Mesendoderm (in vitro differentiated cells): ENCODE results near the gene HMGA1.
"Not testable (repeated sequence)": the region's sequence is repeated elsewhere in the genome, so short reads cannot be mapped to it uniquely, and the experiment has no call there.

ENCODE experiments used
- DNase-seq: peaks from one replicate; pipeline ENCODE4 v3.0.0; 2013
- H2AK5ac ChIP-seq: 2 replicates; pipeline ENCODE4 v1.6.1; 2013; ENCODE audit warnings: low read length, inconsistent platforms
- H2BK120ac ChIP-seq: 2 replicates; pipeline ENCODE4 v1.6.1; 2013; ENCODE audit warnings: low read depth, mild to moderate bottlenecking, low read length, moderate library complexity, mixed read lengths
- H2BK15ac ChIP-seq: replicated peaks from 2 replicates; pipeline ENCODE4 v1.6.1; 2013; ENCODE audit warnings: low read depth, mild to moderate bottlenecking, moderate library complexity
- H2BK5ac ChIP-seq: 2 replicates; pipeline ENCODE4 v1.6.1; 2013; ENCODE audit warnings: low read length, inconsistent platforms
- H3K18ac ChIP-seq: 2 replicates; pipeline ENCODE4 v1.6.1; 2013; ENCODE audit warnings: mild to moderate bottlenecking, low read length, mixed read lengths
- H3K23ac ChIP-seq: one replicate; pipeline ENCODE4 v1.6.1; 2013; ENCODE audit warnings: low read length
- H3K27ac ChIP-seq: 2 replicates; pipeline ENCODE4 v1.5.1; 2013; ENCODE audit warnings: low read depth, mild to moderate bottlenecking, inconsistent platforms, low read length, moderate library complexity
- H3K27me3 ChIP-seq: 2 replicates; pipeline ENCODE4 v1.6.1; 2013; ENCODE audit warnings: low read length, control low read depth, mild to moderate bottlenecking, inconsistent platforms; ENCODE audit not compliant: insufficient read depth, poor library complexity
- H3K36me3 ChIP-seq: 2 replicates; pipeline ENCODE4 v1.6.1; 2013; ENCODE audit warnings: low read length, inconsistent platforms; ENCODE audit not compliant: control insufficient read depth, insufficient read depth
- H3K4ac ChIP-seq: one replicate; pipeline ENCODE4 v1.6.1; 2013; ENCODE audit warnings: low read depth, mild to moderate bottlenecking, low read length, moderate library complexity
- H3K4me1 ChIP-seq: 2 replicates; pipeline ENCODE4 v1.6.1; 2013; ENCODE audit warnings: low read depth, low read length, inconsistent platforms; ENCODE audit not compliant: control insufficient read depth
- H3K4me2 ChIP-seq: 2 replicates; pipeline ENCODE4 v1.6.1; 2013; ENCODE audit warnings: low read length
- H3K4me3 ChIP-seq: 2 replicates; pipeline ENCODE4 v1.5.1; 2013; ENCODE audit warnings: mild to moderate bottlenecking, low read length
- H3K56ac ChIP-seq: one replicate; pipeline ENCODE4 v1.6.1; 2013; ENCODE audit warnings: low read length
- H3K79me1 ChIP-seq: 2 replicates; pipeline ENCODE4 v1.6.1; 2013; ENCODE audit warnings: low read length, inconsistent platforms
- H3K79me2 ChIP-seq: 2 replicates; pipeline ENCODE4 v1.6.1; 2013; ENCODE audit warnings: mild to moderate bottlenecking, low read length; ENCODE audit not compliant: control insufficient read depth, insufficient read depth
- H3K9ac ChIP-seq: 2 replicates; pipeline ENCODE4 v1.6.1; 2013; ENCODE audit warnings: low read length, inconsistent platforms
- H4K5ac ChIP-seq: one replicate; pipeline ENCODE4 v1.6.1; 2013; ENCODE audit warnings: low read length
- H4K8ac ChIP-seq: one replicate; pipeline ENCODE4 v1.6.1; 2013; ENCODE audit warnings: low read depth, mild to moderate bottlenecking, control low read depth, low read length, moderate library complexity
- WGBS: extraction: QIAGEN DNeasy Blood & Tissue Kit; methylation state at CpG from one replicate; pipeline ENCODE4 v1.1.7; 2013; ENCODE audit warnings: low lambda C conversion rate, missing lambda C conversion rate; ENCODE audit not compliant: insufficient coverage; ENCODE audit errors: extremely low coverage; 5-methylcytosine and 5-hydroxymethylcytosine counted together

The HMGA1 gene

DNA sequence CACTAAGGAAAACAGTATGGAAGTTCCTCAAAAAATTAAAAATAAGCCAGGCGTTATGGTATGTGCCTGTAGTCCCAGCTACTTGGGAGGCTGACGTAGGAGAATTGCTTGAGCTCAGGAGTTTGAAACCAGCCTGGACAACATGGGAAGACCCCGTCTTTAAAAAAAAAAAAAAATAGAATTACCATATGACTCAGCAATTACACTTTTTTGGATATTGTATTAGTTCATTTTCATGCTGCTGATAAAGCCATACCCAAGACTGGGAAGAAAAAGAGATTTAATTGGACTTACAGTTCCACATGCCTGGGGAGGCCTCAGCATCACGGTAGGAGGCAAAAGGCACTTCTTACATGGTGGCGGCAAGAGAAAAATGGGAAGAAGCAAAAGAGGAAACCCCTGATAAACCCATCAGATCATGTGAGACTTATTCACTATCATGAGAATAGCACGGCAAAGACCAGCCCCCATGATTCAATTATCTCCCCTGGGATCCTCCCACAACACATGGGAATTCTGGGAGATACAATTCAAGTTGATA, 22.9 kb downstream of the HMGA1 start:
- Histone ChIP-seq H3K56ac (no peak overlapping the region), H3K27ac (no peak overlapping the region), H3K36me3 (no peaks in the 10 kb centered on the region), H3K9ac (no peak overlapping the region), H3K23ac (no peak overlapping the region), H2AK5ac (no peak overlapping the region), H3K79me1 (no peaks in the 10 kb centered on the region), H2BK15ac (no peak overlapping the region), H3K4me2 (no peak overlapping the region), H3K27me3 (no peaks in the 10 kb centered on the region), H4K8ac (no peak overlapping the region), H3K4me1 (no peaks in the 10 kb centered on the region), H2BK120ac (no peak overlapping the region), H4K5ac (no peak overlapping the region), H3K79me2 (no peaks in the 10 kb centered on the region), H3K18ac (no peak overlapping the region), H3K4me3 (no peak overlapping the region), H3K4ac (no peak overlapping the region), H2BK5ac (no peak overlapping the region)
- WGBS = no CpG with 5 or more reads among the region's 6 CpGs
- DNase-seq = no peak

DNA sequence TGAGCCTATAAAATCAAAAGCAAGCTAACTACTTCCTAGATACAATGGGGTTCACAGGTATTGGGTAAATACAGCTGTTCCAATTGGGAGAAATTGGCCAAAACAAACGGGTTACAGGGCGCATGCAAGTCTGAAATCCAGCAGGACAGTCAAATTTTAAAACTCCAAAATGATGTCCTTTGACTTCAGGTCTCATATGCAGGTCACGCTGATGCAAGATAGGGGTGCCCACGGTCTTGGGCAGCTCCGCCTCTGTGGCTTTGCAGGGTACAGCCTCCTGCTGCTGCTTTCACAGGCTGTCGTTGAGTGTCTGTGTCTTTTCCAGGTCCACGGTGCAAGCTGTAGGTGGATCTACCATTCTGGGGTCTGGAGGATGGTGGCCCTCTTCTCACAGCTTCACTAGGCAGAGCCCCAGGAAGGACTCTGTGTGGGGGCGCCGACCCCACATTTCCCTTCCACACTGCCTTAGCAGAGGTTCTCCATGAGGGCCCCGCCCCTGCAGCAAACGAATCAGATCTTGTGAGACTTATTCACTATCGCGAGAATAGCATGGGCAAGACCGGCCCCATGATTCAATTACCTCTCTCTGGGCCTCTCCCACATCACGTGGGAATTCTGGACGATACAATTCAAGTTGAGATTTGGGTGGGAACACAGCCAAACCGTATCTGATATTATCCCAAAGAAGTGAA, 24.0 kb downstream of the HMGA1 start:
- Histone ChIP-seq H3K56ac (no peak overlapping the region), H3K36me3 (no peaks in the 10 kb centered on the region), H3K23ac (no peak overlapping the region), H3K4me3 (no peak overlapping the region), H3K4me2 (no peak overlapping the region), H3K9ac (no peak overlapping the region), H3K4me1 (no peaks in the 10 kb centered on the region), H4K5ac (no peak overlapping the region), H3K79me2 (no peaks in the 10 kb centered on the region), H2BK5ac (no peak overlapping the region), H2BK120ac (no peak overlapping the region), H2BK15ac (no peak overlapping the region), H3K18ac (no peak overlapping the region), H4K8ac (no peak overlapping the region), H2AK5ac (no peak overlapping the region), H3K4ac (no peak overlapping the region), H3K27ac (no peak overlapping the region), H3K79me1 (no peaks in the 10 kb centered on the region), H3K27me3 (no peaks in the 10 kb centered on the region)
- DNase-seq = no peak
- WGBS = no CpG with 5 or more reads among the region's 17 CpGs

DNA sequence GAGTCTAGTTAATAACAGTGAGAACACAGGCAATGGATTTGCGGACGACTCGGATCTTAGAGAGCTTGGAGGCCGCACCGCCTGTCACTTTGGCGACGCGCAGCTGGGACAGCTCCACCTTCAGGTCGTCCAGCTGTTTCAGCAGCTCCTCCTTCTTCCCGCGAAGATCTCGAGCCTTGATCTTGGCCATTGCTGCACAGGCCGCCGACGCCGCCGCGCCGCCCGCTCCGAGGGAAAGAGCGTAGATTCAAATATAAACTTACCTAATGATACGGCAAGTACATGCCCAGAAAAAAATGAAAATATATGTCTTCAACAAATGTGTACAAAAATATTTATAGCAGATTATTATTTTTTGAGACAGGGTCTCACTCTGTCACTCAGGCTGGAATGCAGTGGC, 26.8 kb downstream of the HMGA1 start:
- H2BK120ac ChIP-seq, H2BK5ac ChIP-seq: not testable (repeated sequence)
- WGBS = no CpG with 5 or more reads among the region's 23 CpGs

DNA sequence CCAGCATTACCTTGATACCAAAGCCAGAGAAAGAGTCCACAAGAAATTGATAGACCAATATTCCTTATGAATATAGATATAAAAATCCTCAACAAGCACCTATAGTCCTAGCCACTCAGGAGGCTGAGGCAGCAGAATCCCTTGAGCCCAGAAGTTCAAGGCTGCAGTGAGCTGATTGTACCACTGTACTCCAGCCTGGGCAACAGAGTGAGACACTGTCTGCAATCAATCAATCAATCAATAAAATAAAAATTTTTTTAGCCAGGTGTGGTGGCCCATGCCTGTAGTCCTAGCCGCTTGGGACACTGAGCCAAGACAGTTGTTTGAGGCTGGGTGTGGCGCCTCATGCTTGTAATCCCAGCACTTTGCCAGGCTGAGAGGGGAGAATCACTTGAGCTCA, 31.1 kb downstream of the HMGA1 start:
- Histone ChIP-seq H3K79me2 (no peaks in the 10 kb centered on the region), H3K4me3 (no peak overlapping the region)
- no CpG with 5 or more reads among the region's 2 CpGs for WGBS

More for the DNA sequence above, 26.8 kb downstream of the HMGA1 start:
- H3K23ac ChIP-seq, H3K9ac ChIP-seq, H4K8ac ChIP-seq, H3K4me2 ChIP-seq, H3K27ac ChIP-seq, H3K36me3 ChIP-seq, H3K79me2 ChIP-seq, H3K4me1 ChIP-seq, H4K5ac ChIP-seq, H3K18ac ChIP-seq, H3K79me1 ChIP-seq, H2AK5ac ChIP-seq, H3K56ac ChIP-seq, H3K27me3 ChIP-seq, H2BK15ac ChIP-seq, H3K4ac ChIP-seq, DNase-seq, H3K4me3 ChIP-seq: not testable (repeated sequence)

DNA sequence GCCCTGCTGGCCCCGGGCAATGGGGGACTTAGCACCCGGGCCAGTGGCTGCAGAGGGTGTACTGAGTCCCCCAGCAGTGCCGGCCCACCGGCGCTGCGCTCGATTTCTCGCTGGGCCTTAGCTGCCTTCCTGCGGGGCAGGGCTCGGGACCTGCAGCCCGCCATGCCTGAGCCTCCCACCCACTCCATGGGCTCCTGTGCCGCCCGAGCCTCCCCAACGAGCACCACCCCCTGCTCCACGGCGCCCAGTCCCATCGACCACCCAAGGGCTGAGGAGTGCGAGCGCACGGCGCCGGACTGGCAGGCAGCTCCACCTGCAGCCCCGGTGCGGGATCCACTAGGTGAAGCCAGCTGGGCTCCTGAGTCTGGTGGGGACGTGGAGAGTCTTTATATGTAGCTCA, 32.5 kb downstream of the HMGA1 start:
- not testable (repeated sequence) for H3K56ac ChIP-seq, H3K4me2 ChIP-seq, H3K79me1 ChIP-seq, H2BK120ac ChIP-seq, H3K36me3 ChIP-seq, H2BK5ac ChIP-seq, H3K4me3 ChIP-seq, H3K27me3 ChIP-seq, H3K23ac ChIP-seq, H2BK15ac ChIP-seq, H4K5ac ChIP-seq, H3K4ac ChIP-seq, H3K9ac ChIP-seq, H3K4me1 ChIP-seq, DNase-seq, H3K18ac ChIP-seq, H2AK5ac ChIP-seq, H3K27ac ChIP-seq, H4K8ac ChIP-seq, H3K79me2 ChIP-seq
- WGBS = no CpG with 5 or more reads among the region's 25 CpGs

More for the DNA sequence above, 31.1 kb downstream of the HMGA1 start:
- H3K4me1 ChIP-seq = no peaks in the 10 kb centered on the region
- no peak overlapping the region for H3K27ac ChIP-seq
- no peak overlapping the region for H2BK15ac ChIP-seq
- no peak for DNase-seq
- H2AK5ac ChIP-seq = no peak overlapping the region
- H2BK120ac ChIP-seq = no peak overlapping the region
- no peak overlapping the region for H3K18ac ChIP-seq
- no peak overlapping the region for H3K23ac ChIP-seq
- H3K79me1 ChIP-seq = no peaks in the 10 kb centered on the region
- no peak overlapping the region for H3K9ac ChIP-seq
- no peaks in the 10 kb centered on the region for H3K36me3 ChIP-seq
- no peaks in the 10 kb centered on the region for H3K27me3 ChIP-seq
- H4K5ac ChIP-seq = no peak overlapping the region
- no peak overlapping the region for H3K56ac ChIP-seq
- H4K8ac ChIP-seq = no peak overlapping the region
- H2BK5ac ChIP-seq = no peak overlapping the region
- H3K4ac ChIP-seq = no peak overlapping the region
- no peak overlapping the region for H3K4me2 ChIP-seq
